ENCODE data around the gene LAMA1. TPM values are rescaled to one million over a fixed set of nuclear protein-coding genes. Genes with fewer than 3 reads are reported as not detected.

The LAMA1 gene
- total RNA-seq, 4 donors from 2014 or later, result 0.48 to 2.9 (median 2.6) TPM; not detected in 1

DNA sequence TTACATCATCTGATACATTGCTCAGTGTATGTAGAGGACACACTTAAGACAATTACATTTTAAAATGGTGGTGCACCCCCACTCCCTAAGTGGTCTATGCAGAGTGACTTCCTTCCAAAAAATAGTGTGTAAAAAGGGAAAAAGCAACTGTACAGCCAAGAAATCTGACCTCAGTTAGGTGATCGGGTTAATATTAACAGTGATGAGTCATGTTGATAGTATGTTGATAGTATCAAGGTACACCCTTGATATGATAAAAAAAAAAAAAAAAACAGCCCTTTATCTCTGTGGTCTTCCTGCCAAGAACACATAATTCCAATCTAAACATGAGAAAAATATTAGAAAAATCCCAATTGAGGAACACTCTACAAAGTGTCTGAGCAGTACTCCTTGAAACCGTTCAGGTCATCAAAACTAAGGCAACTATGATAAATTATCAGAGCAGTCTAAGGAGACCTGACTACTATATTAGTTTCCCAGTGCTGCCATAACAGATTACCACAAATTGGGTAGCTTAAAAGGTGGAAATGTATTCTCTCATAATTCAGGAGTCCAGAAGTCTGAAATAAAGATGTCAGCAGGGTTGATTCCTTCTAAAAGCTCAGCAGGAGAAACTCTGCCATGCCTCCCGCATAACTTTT is 216.2 kb downstream of the LAMA1 start:
- intact Hi-C loops (cut with DNase I; ENCODE audit: low total_unique reads), result no loop called here
- Histone ChIP-seq H3K36me3 (no peaks in the 10 kb centered on the region), H3K27ac (no peak overlapping the region), H3K9me3 (no peaks in the 10 kb centered on the region), H3K4me1 (no peaks in the 10 kb centered on the region), H3K4me3 (no peak overlapping the region), H3K27me3 (no peaks in the 10 kb centered on the region)
- no peak for DNase-seq
- 64 to 81% methylated on average over 2 to 3 of the region's 3 CpGs for WGBS, 2 donors (ENCODE audit: low coverage in 1 of 2)
- in situ Hi-C loops (cut with MboI; ENCODE audit: low pct_ligation_motif_present in 1 of 4, low pct_unique_long_range_greater_than_20kb in 1 of 4, low sequenced_read_pairs in 3 of 4), result loop anchor here in 2 of 4 donors (25.0 kb wide), 2 partner anchors 111 to 261 kb away; no protein-coding TSS in a partner anchor
- TF ChIP-seq POLR2AphosphoS5 (IDR thresholded peaks at IDR 0.05), result no peak
- TF ChIP-seq, protein P1, sequence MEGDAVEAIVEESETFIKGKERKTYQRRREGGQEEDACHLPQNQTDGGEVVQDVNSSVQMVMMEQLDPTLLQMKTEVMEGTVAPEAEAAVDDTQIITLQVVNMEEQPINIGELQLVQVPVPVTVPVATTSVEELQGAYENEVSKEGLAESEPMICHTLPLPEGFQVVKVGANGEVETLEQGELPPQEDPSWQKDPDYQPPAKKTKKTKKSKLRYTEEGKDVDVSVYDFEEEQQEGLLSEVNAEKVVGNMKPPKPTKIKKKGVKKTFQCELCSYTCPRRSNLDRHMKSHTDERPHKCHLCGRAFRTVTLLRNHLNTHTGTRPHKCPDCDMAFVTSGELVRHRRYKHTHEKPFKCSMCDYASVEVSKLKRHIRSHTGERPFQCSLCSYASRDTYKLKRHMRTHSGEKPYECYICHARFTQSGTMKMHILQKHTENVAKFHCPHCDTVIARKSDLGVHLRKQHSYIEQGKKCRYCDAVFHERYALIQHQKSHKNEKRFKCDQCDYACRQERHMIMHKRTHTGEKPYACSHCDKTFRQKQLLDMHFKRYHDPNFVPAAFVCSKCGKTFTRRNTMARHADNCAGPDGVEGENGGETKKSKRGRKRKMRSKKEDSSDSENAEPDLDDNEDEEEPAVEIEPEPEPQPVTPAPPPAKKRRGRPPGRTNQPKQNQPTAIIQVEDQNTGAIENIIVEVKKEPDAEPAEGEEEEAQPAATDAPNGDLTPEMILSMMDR (IDR thresholded peaks at IDR 0.05), result no peak
- TF ChIP-seq EP300 (IDR thresholded peaks at IDR 0.05; ENCODE audit: low read depth), result no peak
- no peak for TF ChIP-seq POLR2A (IDR thresholded peaks at IDR 0.05)

DNA sequence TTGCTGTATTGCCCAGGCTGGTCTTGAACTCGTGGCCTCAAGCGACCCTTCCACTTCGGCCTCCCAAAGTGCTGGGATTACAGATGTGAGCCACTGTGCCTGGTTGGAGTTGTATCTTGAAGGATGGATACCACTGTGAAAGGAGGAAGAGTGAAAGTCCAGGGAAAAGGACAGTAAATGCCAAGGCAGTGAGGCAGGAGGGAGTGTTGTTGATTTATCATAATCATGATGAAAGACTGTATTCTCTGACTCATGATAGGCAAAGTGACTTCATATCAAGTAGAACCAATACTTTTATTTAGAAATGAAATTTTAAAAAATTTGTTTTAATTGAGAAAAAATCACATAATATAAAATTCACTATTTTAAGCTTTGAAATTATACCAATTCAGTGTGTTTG is 225.8 kb downstream of the LAMA1 start:
- no peak for DNase-seq
- Histone ChIP-seq H3K27ac (no peak overlapping the region), H3K9me3 (no peaks in the 10 kb centered on the region), H3K36me3 (no peaks in the 10 kb centered on the region), H3K27me3 (no peaks in the 10 kb centered on the region), H3K4me3 (no peak overlapping the region), H3K4me1 (no peaks in the 10 kb centered on the region)
- TF ChIP-seq EP300 (IDR thresholded peaks at IDR 0.05; ENCODE audit: low read depth), result no peak
- TF ChIP-seq POLR2AphosphoS5 (IDR thresholded peaks at IDR 0.05), result no peak
- TF ChIP-seq, protein P1 (IDR thresholded peaks at IDR 0.05), result no peak
- no peak for TF ChIP-seq POLR2A (IDR thresholded peaks at IDR 0.05)
- intact Hi-C loops (cut with DNase I; ENCODE audit: low total_unique reads), result loop anchor here (10.0 kb wide), 1 partner anchor 1017 kb away; no protein-coding TSS in a partner anchor
- in situ Hi-C loops (cut with MboI; ENCODE audit: low pct_ligation_motif_present in 1 of 4, low pct_unique_long_range_greater_than_20kb in 1 of 4, low sequenced_read_pairs in 3 of 4), result loop anchor here (25.0 kb wide), 3 partner anchors 354 to 1029 kb away; partner anchors contain the start of gene TMEM200C (in 3 of the 4)
- 89% methylated on average over 3 of the region's 3 CpGs; no CpG with 5 or more reads in 1 of the 2 donors for WGBS, 2 donors (ENCODE audit: low coverage in 1 of 2)

Small RNA genes within 50 kb of the gene (small RNA-seq; reads per million reads assigned to genes)
- 0 reads per million in 4 donors for gene RNU6-916P

Other genes starting within 250 kb of the LAMA1 start
- not detected for gene LRRC30, start 113.3 kb upstream of the LAMA1 start, total RNA-seq

All from transverse colon (tissue), 4 donors.